ENCODE data around the gene STK40. TPM values are rescaled to one million over a fixed set of nuclear protein-coding genes. Genes with fewer than 3 reads are reported as not detected.

The STK40 gene
- total RNA-seq, 1 experiment from 2014 or later: 14.4 TPM

- peak overlapping the region; percentile 59 for H3K27ac ChIP-seq (ENCODE audit: low read length)
These were observed 26.3 kb downstream of the STK40 start for GRCh38 chr1:36359383-36359782.

GRCh38 chr1:36358514-36359084, 27.1 kb downstream of the STK40 start:
- CTCF ChIA-PET: no interaction called here
- no peaks in the 10 kb centered on the region for H4K20me1 ChIP-seq (ENCODE audit: low read length)
- no peak for ATAC-seq
- no peak overlapping the region for H3K4me3 ChIP-seq (ENCODE audit: low read length)
- H3K4me2 ChIP-seq (ENCODE audit: low read length): no peak overlapping the region
- POLR2A ChIA-PET (ENCODE audit: unreplicated experiment): no interaction called here
- H3K27ac ChIP-seq (ENCODE audit: low read length): no peak overlapping the region
- H3K9ac ChIP-seq (ENCODE audit: low read length): no peak overlapping the region
- TF ChIP-seq EZH2 (IDR thresholded peaks at IDR 0.05; ENCODE audit: low read length, unreplicated experiment) (no peak), CTCF (conservative IDR thresholded peaks at IDR 0.05; ENCODE audit: low read depth, low read length) (no peak), EZH2phosphoT487 (IDR thresholded peaks at IDR 0.05; ENCODE audit: borderline replicate concordance, low read length) (no peak)
- BruUV-seq (replicated peaks): no TSS peak
- peaks cover 15% of the 10 kb centered on the region for H3K4me1 ChIP-seq (ENCODE audit: insufficient read depth, low read length)
- H3K9me2 ChIP-seq (replicated peaks; ENCODE audit: low read length): no peaks in the 10 kb centered on the region
- intact Hi-C loops (cut with micrococcal nuclease): no loop called here
- H3K27me3 ChIP-seq (ENCODE audit: low read length): no peaks in the 10 kb centered on the region
- no peaks in the 10 kb centered on the region for H3F3A ChIP-seq (ENCODE audit: low read length, unreplicated experiment)
- no peak for DNase-seq
- peaks cover 54% of the 10 kb centered on the region for H3K36me3 ChIP-seq (ENCODE audit: low read depth, low read length)
- peaks cover 11% of the 10 kb centered on the region; the same call in 1 of the 2 replicates for H3K79me2 ChIP-seq (ENCODE audit: low read length)
- H3K9me3 ChIP-seq (ENCODE audit: low read length): no peaks in the 10 kb centered on the region
- H2AFZ ChIP-seq (ENCODE audit: low read length): no peak overlapping the region

More at GRCh38 chr1:36359383-36359782, 26.3 kb downstream of the STK40 start:
- no peak overlapping the region for H3K9ac ChIP-seq (ENCODE audit: low read length)
- no peak overlapping the region for H2AFZ ChIP-seq (ENCODE audit: low read length)
- DNase-seq: no peak
- BruUV-seq (replicated peaks): no TSS peak
- H4K20me1 ChIP-seq (ENCODE audit: low read length): no peaks in the 10 kb centered on the region
- H3K4me3 ChIP-seq (ENCODE audit: low read length): no peak overlapping the region
- no peaks in the 10 kb centered on the region for H3F3A ChIP-seq (ENCODE audit: low read length, unreplicated experiment)
- H3K79me2 ChIP-seq (ENCODE audit: low read length): peaks cover 11% of the 10 kb centered on the region
- H3K9me3 ChIP-seq (ENCODE audit: low read length): no peaks in the 10 kb centered on the region
- no peak for ATAC-seq
- H3K4me1 ChIP-seq (ENCODE audit: insufficient read depth, low read length): peaks cover 14% of the 10 kb centered on the region
- H3K36me3 ChIP-seq (ENCODE audit: low read depth, low read length): peaks cover 49% of the 10 kb centered on the region
- intact Hi-C loops (cut with micrococcal nuclease): no loop called here
- H3K9me2 ChIP-seq (replicated peaks; ENCODE audit: low read length): no peaks in the 10 kb centered on the region
- no peak for TF ChIP-seq EZH2phosphoT487 (IDR thresholded peaks at IDR 0.05; ENCODE audit: borderline replicate concordance, low read length)
- no peak for TF ChIP-seq CTCF (conservative IDR thresholded peaks at IDR 0.05; ENCODE audit: low read depth, low read length)
- TF ChIP-seq EZH2 (IDR thresholded peaks at IDR 0.05; ENCODE audit: low read length, unreplicated experiment): no peak
- no peak overlapping the region for H3K4me2 ChIP-seq (ENCODE audit: low read length)
- POLR2A ChIA-PET (ENCODE audit: unreplicated experiment): no interaction called here
- H3K27me3 ChIP-seq (ENCODE audit: low read length): no peaks in the 10 kb centered on the region
- CTCF ChIA-PET: interaction anchor here (0.6 kb wide), 1 partner anchor 16 kb away, joined by 3 read pairs; no protein-coding TSS in a partner anchor

GRCh38 chr1:36355811-36356210, 29.9 kb downstream of the STK40 start:
- CTCF ChIA-PET: interaction anchor here (0.7 kb wide), 1 partner anchor 13 kb away, joined by 3 read pairs; no protein-coding TSS in a partner anchor
- DNase-seq (no peak), ATAC-seq (no peak)
- intact Hi-C loops (cut with micrococcal nuclease): no loop called here
- no peaks in the 10 kb centered on the region for H3K9me3 ChIP-seq (ENCODE audit: low read length)
- H3K36me3 ChIP-seq (ENCODE audit: low read depth, low read length): peaks cover 33% of the 10 kb centered on the region
- no peaks in the 10 kb centered on the region for H4K20me1 ChIP-seq (ENCODE audit: low read length)
- no peaks in the 10 kb centered on the region for H3K9me2 ChIP-seq (replicated peaks; ENCODE audit: low read length)
- BruUV-seq (replicated peaks): no TSS peak
- H3K4me1 ChIP-seq (ENCODE audit: insufficient read depth, low read length): peaks cover 42% of the 10 kb centered on the region
- H3K4me2 ChIP-seq (ENCODE audit: low read length): no peak overlapping the region
- H3K27me3 ChIP-seq (ENCODE audit: low read length): no peaks in the 10 kb centered on the region
- no peak overlapping the region for H3K4me3 ChIP-seq (ENCODE audit: low read length)
- no peak overlapping the region for H3K9ac ChIP-seq (ENCODE audit: low read length)
- no peaks in the 10 kb centered on the region for H3K79me2 ChIP-seq (ENCODE audit: low read length)
- no peaks in the 10 kb centered on the region for H3F3A ChIP-seq (ENCODE audit: low read length, unreplicated experiment)
- H2AFZ ChIP-seq (ENCODE audit: low read length): no peak overlapping the region
- POLR2A ChIA-PET (ENCODE audit: unreplicated experiment): no interaction called here
- no peak overlapping the region for H3K27ac ChIP-seq (ENCODE audit: low read length)
- no peak for TF ChIP-seq EZH2 (IDR thresholded peaks at IDR 0.05; ENCODE audit: low read length, unreplicated experiment)
- TF ChIP-seq EZH2phosphoT487 (IDR thresholded peaks at IDR 0.05; ENCODE audit: borderline replicate concordance, low read length): no peak
- TF ChIP-seq CTCF (conservative IDR thresholded peaks at IDR 0.05; ENCODE audit: low read depth, low read length): no peak

All from PC-3 (cell line).